ENCODE data around the gene MAP7D2. TPM values are rescaled to one million over a fixed set of nuclear protein-coding genes. Genes with fewer than 3 reads are reported as not detected.

MAP7D2 gene
- total RNA-seq, 1 donor = 0.36 TPM

GRCh38 chrX:20116087-20116576, 575 bp downstream of the MAP7D2 start:
- DNase-seq (ENCODE audit: insufficient read length, low spot score, missing footprints) = no peak
- Histone ChIP-seq H3K36me3 (ENCODE audit: insufficient read depth, low read length) (no peaks in the 10 kb centered on the region), H4K20me1 (ENCODE audit: insufficient read depth, low read length) (no peaks in the 10 kb centered on the region), H3K27ac (ENCODE audit: low read depth, low read length) (no peak overlapping the region), H3K4me2 (ENCODE audit: insufficient read depth, low read length) (peak overlapping the region; percentile 45), H2AFZ (ENCODE audit: low read length) (peak overlapping the region; percentile 29), H3K4me1 (ENCODE audit: insufficient read depth, low read length) (no peaks in the 10 kb centered on the region), H3K9me3 (ENCODE audit: low read depth, low read length) (no peaks in the 10 kb centered on the region), H3K79me2 (ENCODE audit: insufficient read depth, low read length) (no peaks in the 10 kb centered on the region), H3K27me3 (ENCODE audit: insufficient read depth, low read length) (peaks cover 10% of the 10 kb centered on the region), H3K4me3 (ENCODE audit: insufficient read depth, low read length) (peak overlapping the region; percentile 37)
- TF ChIP-seq CTCF (IDR thresholded peaks at IDR 0.05; ENCODE audit: extremely low read depth, low read depth, low read length) = no peak

DNA sequence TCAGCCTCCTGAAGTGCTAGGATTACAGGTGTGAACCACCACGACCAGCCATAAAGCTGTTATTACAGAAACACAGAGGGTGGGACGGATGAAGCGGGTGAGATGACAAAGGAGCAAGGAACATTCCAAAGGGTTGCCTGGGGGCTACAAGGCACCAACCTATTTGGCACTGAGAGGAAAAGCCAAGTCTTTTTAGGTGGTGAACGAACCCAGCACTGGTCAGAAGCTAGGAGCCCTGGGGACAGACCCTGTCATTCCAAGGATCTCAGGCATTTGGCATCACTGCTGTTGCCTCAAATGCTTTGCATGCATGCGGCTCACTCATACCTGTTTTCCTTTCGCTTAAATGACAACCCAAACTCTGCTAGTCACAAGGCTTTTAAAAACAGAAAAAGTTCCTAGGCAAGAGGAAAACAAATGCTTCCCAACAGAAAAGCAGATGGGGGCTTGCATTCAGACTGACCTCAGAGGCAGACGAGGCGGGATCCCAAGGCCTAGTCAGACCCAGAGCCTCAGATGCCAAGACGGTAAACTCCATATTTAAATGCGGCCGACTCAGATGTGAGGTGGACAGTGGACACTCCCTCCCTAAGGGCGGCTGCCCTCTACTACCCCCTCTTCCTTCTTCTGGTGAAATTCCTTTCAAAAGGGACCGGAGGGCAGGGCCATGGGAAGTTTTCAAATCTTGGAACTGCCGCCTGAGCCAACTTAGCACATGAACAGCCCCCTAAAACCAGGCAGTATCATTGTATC, 4.5 kb downstream of the MAP7D2 start:
- TF ChIP-seq CTCF (IDR thresholded peaks at IDR 0.05; ENCODE audit: extremely low read depth, low read depth, low read length) = no peak
- Histone ChIP-seq H3K79me2 (ENCODE audit: insufficient read depth, low read length) (no peaks in the 10 kb centered on the region), H3K27ac (ENCODE audit: low read depth, low read length) (no peak overlapping the region), H3K4me1 (ENCODE audit: insufficient read depth, low read length) (no peaks in the 10 kb centered on the region), H4K20me1 (ENCODE audit: insufficient read depth, low read length) (no peaks in the 10 kb centered on the region), H3K4me2 (ENCODE audit: insufficient read depth, low read length) (no peak overlapping the region), H3K4me3 (ENCODE audit: insufficient read depth, low read length) (no peak overlapping the region), H3K36me3 (ENCODE audit: insufficient read depth, low read length) (no peaks in the 10 kb centered on the region), H3K9me3 (ENCODE audit: low read depth, low read length) (no peaks in the 10 kb centered on the region), H2AFZ (ENCODE audit: low read length) (no peak overlapping the region), H3K27me3 (ENCODE audit: insufficient read depth, low read length) (peaks cover 7% of the 10 kb centered on the region)
- no peak for DNase-seq (ENCODE audit: insufficient read length, low spot score, missing footprints)

- Histone ChIP-seq H4K20me1 (ENCODE audit: insufficient read depth, low read length) (no peaks in the 10 kb centered on the region), H3K4me2 (ENCODE audit: insufficient read depth, low read length) (no peak overlapping the region), H3K36me3 (ENCODE audit: insufficient read depth, low read length) (no peaks in the 10 kb centered on the region), H3K9me3 (ENCODE audit: low read depth, low read length) (no peaks in the 10 kb centered on the region), H3K79me2 (ENCODE audit: insufficient read depth, low read length) (no peaks in the 10 kb centered on the region), H3K4me3 (ENCODE audit: insufficient read depth, low read length) (no peak overlapping the region), H3K27ac (ENCODE audit: low read depth, low read length) (no peak overlapping the region), H3K27me3 (ENCODE audit: insufficient read depth, low read length) (peaks cover 6% of the 10 kb centered on the region), H2AFZ (ENCODE audit: low read length) (no peak overlapping the region), H3K4me1 (ENCODE audit: insufficient read depth, low read length) (no peaks in the 10 kb centered on the region)
- DNase-seq (ENCODE audit: insufficient read length, low spot score, missing footprints) = no peak
- TF ChIP-seq CTCF (IDR thresholded peaks at IDR 0.05; ENCODE audit: extremely low read depth, low read depth, low read length) = no peak
These were observed 5.4 kb downstream of the MAP7D2 start for GRCh38 chrX:20111271-20111670.

DNA sequence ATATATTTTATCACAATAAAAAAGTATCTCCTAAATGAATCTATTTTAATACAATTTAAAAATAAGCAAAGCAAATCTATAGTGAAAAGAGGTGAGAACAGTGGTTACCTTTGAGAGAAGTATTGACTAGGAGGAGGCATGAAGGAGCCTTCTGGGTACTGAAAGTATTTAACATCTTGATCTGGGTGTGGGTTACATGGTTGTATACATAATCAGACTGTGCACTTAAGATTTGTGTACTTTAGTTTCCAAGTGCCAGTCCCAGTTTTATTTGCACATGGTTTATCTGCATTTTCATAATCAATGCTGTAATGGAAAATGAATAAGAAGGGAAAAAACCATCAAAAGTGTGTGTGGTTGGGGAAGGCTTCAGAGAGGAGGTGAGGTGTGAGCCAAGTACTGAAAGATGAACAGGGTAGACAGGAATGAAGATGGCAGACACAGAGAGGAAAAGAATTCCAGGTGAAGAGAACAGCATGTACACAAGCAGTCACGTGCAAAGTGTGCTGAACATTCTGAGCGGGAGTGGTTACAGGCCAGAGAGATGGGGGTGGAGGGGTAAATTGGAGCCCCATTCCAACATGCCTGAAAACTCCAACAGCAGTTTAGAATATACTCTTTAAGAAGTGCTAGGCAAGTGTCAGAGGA, 14.6 kb downstream of the MAP7D2 start:
- H3K27ac ChIP-seq (ENCODE audit: low read depth, low read length) = no peak overlapping the region
- no peaks in the 10 kb centered on the region for H3K36me3 ChIP-seq (ENCODE audit: insufficient read depth, low read length)
- no peaks in the 10 kb centered on the region for H3K79me2 ChIP-seq (ENCODE audit: insufficient read depth, low read length)
- no peaks in the 10 kb centered on the region for H3K9me3 ChIP-seq (ENCODE audit: low read depth, low read length)
- no peak overlapping the region for H3K4me3 ChIP-seq (ENCODE audit: insufficient read depth, low read length)
- H3K27me3 ChIP-seq (ENCODE audit: insufficient read depth, low read length) = peaks cover 5% of the 10 kb centered on the region
- no peaks in the 10 kb centered on the region for H4K20me1 ChIP-seq (ENCODE audit: insufficient read depth, low read length)
- no peak for TF ChIP-seq CTCF (IDR thresholded peaks at IDR 0.05; ENCODE audit: extremely low read depth, low read depth, low read length)
- no peak for DNase-seq (ENCODE audit: insufficient read length, low spot score, missing footprints)
- no peak overlapping the region for H2AFZ ChIP-seq (ENCODE audit: low read length)
- H3K4me2 ChIP-seq (ENCODE audit: insufficient read depth, low read length) = no peak overlapping the region
- H3K4me1 ChIP-seq (ENCODE audit: insufficient read depth, low read length) = no peaks in the 10 kb centered on the region

Data from osteoblast (primary cell).